Left lung (tissue), 14 donors: ENCODE data around the gene OR8D2. TPM values are rescaled to one million over a fixed set of nuclear protein-coding genes. Genes with fewer than 3 reads are reported as not detected.

Experiments
- ATAC-seq: fragments of 200-7000 bp; cut with Tn5 transposase; one replicate; pipeline ENCODE4 v1.9.1; 2020; ENCODE audit warnings: moderate library complexity
- DNase-seq, 4 donors: peaks; one replicate each; pipeline ENCODE4 v3.0.0-alpha.2; 2013 to 2020
- H3K27ac ChIP-seq, 2 donors: fragments of 200-600 bp; sonication (generic) in 1 of 2; one replicate each; pipeline versions ENCODE4 v1.5.0 to v1.8.0; 2020 to 2021
- H3K27me3 ChIP-seq, 2 donors: fragments of 200-600 bp; sonication (generic) in 1 of 2; one replicate each; pipeline versions ENCODE4 v1.5.0 to v1.8.0; 2020 to 2021
- H3K36me3 ChIP-seq, 2 donors: fragments of 200-600 bp; sonication (generic) in 1 of 2; one replicate each; pipeline versions ENCODE4 v1.5.0 to v1.8.0; 2020 to 2021
- H3K4me1 ChIP-seq, 2 donors: fragments of 200-600 bp; one replicate each; pipeline ENCODE4 v1.8.0; 2021
- H3K4me3 ChIP-seq, 2 donors: fragments of 200-600 bp; sonication (generic) in 1 of 2; one replicate each; pipeline versions ENCODE4 v1.5.0 to v1.8.0; 2020 to 2021; ENCODE audit warnings: mild to moderate bottlenecking in 1 of 2
- H3K9me3 ChIP-seq, 2 donors: fragments of 200-600 bp; sonication (generic) in 1 of 2; one replicate each; pipeline versions ENCODE4 v1.5.0 to v1.8.0; 2020 to 2021
- intact Hi-C, 2 donors: fragments of 100-400 bp; cut with DNase I; formaldehyde crosslinking; loops; one replicate each; pipeline versions ENCODE4 v1.11.2 to v1.14.2; 2022
- long read RNA-seq, 12 donors: library from polyadenylated mRNA in 2 of 12; unstranded in 2 of 12; transcript quantifications; one replicate each; pipeline ENCODE4 v2.0.0 and lab custom pipeline, GENCODE V29; 2019 to 2026
- polyA plus RNA-seq, 6 donors: library from polyadenylated mRNA; unstranded; fragments of 120-200 nt; gene quantifications; one replicate each; pipeline ENCODE4 v1.2.1, GENCODE V29; 2013; ENCODE audit not compliant: insufficient read length in 6 of 6
- total RNA-seq, 2 donors: library from RNA; stranded (reverse); fragmentation: NEBNext Ultra II Directional; extraction: Animal tissue kit (Norgen Biotek cat#: 25700); gene quantifications; one replicate each; pipeline ENCODE4 v1.2.1, GENCODE V29; 2021
- TF ChIP-seq, protein P1 (sequence below), 2 donors: fragments of 200-600 bp; sonication (generic) in 1 of 2; IDR thresholded peaks; one replicate each; pipeline versions ENCODE4 v1.5.0 to v1.8.0; 2021; ENCODE audit warnings: antibody characterized with exemption in 2 of 2
- donor health status: DM: no; HTN: yes; CAD: no.
- donor health status: DM: no; HTN: no; CAD: no.

The OR8D2 gene
- total RNA-seq (not detected), polyA plus RNA-seq (not detected)
- long read RNA-seq, donor 1, result 0 reads
- long read RNA-seq, donor 2, result 0 reads
- long read RNA-seq, donor 3, result 0 reads
- long read RNA-seq, donor 4, result 0 reads
- long read RNA-seq, donor 5, result 0 reads
- long read RNA-seq, donor 6, result 0 reads
- long read RNA-seq, donor 7, result 0 reads
- long read RNA-seq, donor 8, result 0 reads
- long read RNA-seq, donor 9, result 0 reads
- long read RNA-seq, donor 10, result 0 reads
- long read RNA-seq, donor 11, result 0 reads
- long read RNA-seq, donor 12, result 0 reads

GRCh38 chr11:124320097-124320496 is at the start of gene OR8D2:
Gene OR8D2, minus strand, starts transcription at chr11:124320197. Its CDS starts 0 bp downstream, at chr11:124320197.
- intact Hi-C loops, result no loop called here
- no peaks in the 10 kb centered on the region for H3K27me3 ChIP-seq
- H3K4me3 ChIP-seq, result no peak within 1 kb of the TSS
- H3K4me1 ChIP-seq, result no peaks in the 10 kb centered on the region
- DNase-seq, result no peak
- TF ChIP-seq, protein P1, sequence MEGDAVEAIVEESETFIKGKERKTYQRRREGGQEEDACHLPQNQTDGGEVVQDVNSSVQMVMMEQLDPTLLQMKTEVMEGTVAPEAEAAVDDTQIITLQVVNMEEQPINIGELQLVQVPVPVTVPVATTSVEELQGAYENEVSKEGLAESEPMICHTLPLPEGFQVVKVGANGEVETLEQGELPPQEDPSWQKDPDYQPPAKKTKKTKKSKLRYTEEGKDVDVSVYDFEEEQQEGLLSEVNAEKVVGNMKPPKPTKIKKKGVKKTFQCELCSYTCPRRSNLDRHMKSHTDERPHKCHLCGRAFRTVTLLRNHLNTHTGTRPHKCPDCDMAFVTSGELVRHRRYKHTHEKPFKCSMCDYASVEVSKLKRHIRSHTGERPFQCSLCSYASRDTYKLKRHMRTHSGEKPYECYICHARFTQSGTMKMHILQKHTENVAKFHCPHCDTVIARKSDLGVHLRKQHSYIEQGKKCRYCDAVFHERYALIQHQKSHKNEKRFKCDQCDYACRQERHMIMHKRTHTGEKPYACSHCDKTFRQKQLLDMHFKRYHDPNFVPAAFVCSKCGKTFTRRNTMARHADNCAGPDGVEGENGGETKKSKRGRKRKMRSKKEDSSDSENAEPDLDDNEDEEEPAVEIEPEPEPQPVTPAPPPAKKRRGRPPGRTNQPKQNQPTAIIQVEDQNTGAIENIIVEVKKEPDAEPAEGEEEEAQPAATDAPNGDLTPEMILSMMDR (IDR thresholded peaks at IDR 0.05), result no peak
- H3K9me3 ChIP-seq, result no peaks in the 10 kb centered on the region
- no peak for ATAC-seq
- H3K27ac ChIP-seq, result no peak within 1 kb of the TSS
- no peaks in the 10 kb centered on the region for H3K36me3 ChIP-seq

DNA sequence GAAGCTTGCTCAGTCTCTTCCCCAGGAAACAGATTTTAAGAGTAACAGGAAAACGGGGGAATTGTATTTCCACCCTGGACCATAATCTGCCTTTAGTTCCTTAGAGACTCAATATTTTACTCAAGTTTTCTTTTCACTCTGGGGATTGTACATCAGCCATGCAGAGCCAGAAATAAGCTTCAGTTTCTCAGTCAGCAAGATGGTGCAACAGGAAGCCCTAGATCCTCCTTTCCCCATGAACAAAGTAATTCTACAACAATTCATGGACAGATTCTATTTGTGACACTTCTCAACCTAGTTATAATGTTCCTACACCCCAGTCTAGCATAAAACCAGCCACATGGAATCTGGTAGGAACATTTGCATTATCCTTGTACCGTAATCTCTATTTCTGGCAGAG is 39.6 kb upstream of the OR8D2 start:
- ATAC-seq, result no peak
- intact Hi-C loops, result no loop called here
- TF ChIP-seq, protein P1 (IDR thresholded peaks at IDR 0.05), result no peak

GRCh38 chr11:124346311-124346955 is 26.4 kb upstream of the OR8D2 start:
- intact Hi-C loops, result no loop called here
- H3K9me3 ChIP-seq, result peaks cover 0 to 11% of the 10 kb centered on the region in 2 donors
- no peaks in the 10 kb centered on the region for H3K27me3 ChIP-seq
- TF ChIP-seq, protein P1 (IDR thresholded peaks at IDR 0.05), result no peak
- H3K4me1 ChIP-seq, result no peaks in the 10 kb centered on the region
- H3K27ac ChIP-seq, result no peak overlapping the region
- H3K4me3 ChIP-seq, result no peak overlapping the region
- DNase-seq (no peak), ATAC-seq (no peak)
- H3K36me3 ChIP-seq, result no peaks in the 10 kb centered on the region

More for the DNA sequence above, 39.6 kb upstream of the OR8D2 start:
- no peaks in the 10 kb centered on the region for H3K36me3 ChIP-seq
- no peaks in the 10 kb centered on the region for H3K4me1 ChIP-seq
- H3K27me3 ChIP-seq, result no peaks in the 10 kb centered on the region
- H3K27ac ChIP-seq, result no peak overlapping the region
- no peak overlapping the region for H3K4me3 ChIP-seq
- DNase-seq, result no peak
- H3K9me3 ChIP-seq, result no peaks in the 10 kb centered on the region

DNA sequence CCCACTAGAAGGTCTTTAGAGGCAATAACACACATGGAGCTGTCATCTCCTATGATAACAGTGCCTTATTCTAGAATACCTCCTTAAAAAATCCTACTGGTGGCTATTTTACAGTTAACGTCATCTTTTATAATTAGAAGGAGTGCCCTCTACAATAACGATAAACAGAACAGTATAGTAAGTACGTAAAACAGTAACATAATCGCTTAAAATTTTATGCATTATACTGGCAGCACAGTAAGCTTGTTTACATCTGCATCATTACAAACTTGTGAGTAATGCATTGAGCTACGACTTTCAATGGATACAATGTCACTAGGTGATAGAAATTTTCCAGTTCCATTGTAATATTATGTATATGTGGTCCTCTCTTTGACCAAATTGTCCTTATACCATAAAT is 24.3 kb upstream of the OR8D2 start:
- Histone ChIP-seq H3K9me3 (peaks cover 0 to 5% of the 10 kb centered on the region in 2 donors), H3K27me3 (no peaks in the 10 kb centered on the region), H3K4me1 (no peaks in the 10 kb centered on the region), H3K36me3 (no peaks in the 10 kb centered on the region), H3K27ac (no peak overlapping the region), H3K4me3 (no peak overlapping the region)
- no peak for ATAC-seq
- DNase-seq, result no peak
- TF ChIP-seq, protein P1 (IDR thresholded peaks at IDR 0.05), result no peak
- intact Hi-C loops, result no loop called here

DNA sequence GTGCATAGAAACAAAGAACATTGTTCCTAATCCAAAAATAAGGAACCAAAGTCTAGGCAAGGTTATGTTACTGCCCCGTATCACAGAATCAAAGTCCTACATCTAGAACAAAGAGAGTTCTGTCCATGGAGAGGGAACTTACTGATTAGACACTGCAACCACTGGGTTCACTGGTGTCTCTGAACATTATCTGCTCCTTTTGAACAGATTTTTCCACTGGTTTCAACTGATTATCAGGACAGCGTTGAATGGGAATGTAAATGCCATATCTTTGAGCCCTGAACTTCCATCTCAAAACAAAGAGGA is 20.1 kb upstream of the OR8D2 start:
- no peak overlapping the region for H3K4me3 ChIP-seq
- H3K4me1 ChIP-seq, result no peaks in the 10 kb centered on the region
- TF ChIP-seq, protein P1 (IDR thresholded peaks at IDR 0.05), result no peak
- H3K27me3 ChIP-seq, result no peaks in the 10 kb centered on the region
- H3K9me3 ChIP-seq, result no peaks in the 10 kb centered on the region
- no peak overlapping the region for H3K27ac ChIP-seq
- DNase-seq (no peak), ATAC-seq (no peak)
- no peaks in the 10 kb centered on the region for H3K36me3 ChIP-seq
- intact Hi-C loops, result no loop called here
